ENCODE measurements around the gene ZNF503.

ZNF503 gene

GRCh38 chr10:75431180-75432111 is 29.9 kb upstream of the ZNF503 start, which contains the start of gene LRMDA:
Gene LRMDA (plus strand): TSS chr10:75431624.
- peak; percentile 41 for DNase-seq (ENCODE audit: low spot score)

GRCh38 chr10:75430000-75430763 is 28.6 kb upstream of the ZNF503 start:
- DNase-seq (ENCODE audit: low spot score): no peak

- no peak for DNase-seq (ENCODE audit: low spot score)
Observed at GRCh38 chr10:75429159-75429827, 27.7 kb upstream of the ZNF503 start.

- DNase-seq (ENCODE audit: low spot score): peak; percentile 32
Observed at GRCh38 chr10:75428434-75429158, 27.0 kb upstream of the ZNF503 start.

- no peak for DNase-seq (ENCODE audit: low spot score)
Observed at GRCh38 chr10:75427951-75428350, 26.4 kb upstream of the ZNF503 start.

- no peak for DNase-seq (ENCODE audit: low spot score)
Observed at GRCh38 chr10:75426880-75427279, 25.3 kb upstream of the ZNF503 start.

GRCh38 chr10:75425291-75426079 is 23.9 kb upstream of the ZNF503 start:
- no peak for DNase-seq (ENCODE audit: low spot score)

GRCh38 chr10:75424571-75424970 is 23.0 kb upstream of the ZNF503 start:
- DNase-seq (ENCODE audit: low spot score): no peak

- DNase-seq (ENCODE audit: low spot score): no peak
Observed at GRCh38 chr10:75422913-75423312, 21.3 kb upstream of the ZNF503 start.

GRCh38 chr10:75418712-75419111 is 17.1 kb upstream of the ZNF503 start:
- DNase-seq (ENCODE audit: low spot score): no peak

- DNase-seq (ENCODE audit: low spot score): no peak
Observed at GRCh38 chr10:75418293-75418692, 16.7 kb upstream of the ZNF503 start.

GRCh38 chr10:75417522-75417927 is 16.0 kb upstream of the ZNF503 start:
- DNase-seq (ENCODE audit: low spot score): no peak

GRCh38 chr10:75414527-75414926 is 13.0 kb upstream of the ZNF503 start:
- DNase-seq (ENCODE audit: low spot score): no peak

GRCh38 chr10:75410132-75411005 is 8.8 kb upstream of the ZNF503 start:
- no peak for DNase-seq (ENCODE audit: low spot score)

- peak; percentile 77 for DNase-seq (ENCODE audit: low spot score)
Observed at GRCh38 chr10:75408911-75409885, 7.6 kb upstream of the ZNF503 start.

GRCh38 chr10:75408509-75408875 is 6.9 kb upstream of the ZNF503 start:
- no peak for DNase-seq (ENCODE audit: low spot score)

- DNase-seq (ENCODE audit: low spot score): peak; percentile 32
Observed at GRCh38 chr10:75407713-75408508, 6.3 kb upstream of the ZNF503 start.

GRCh38 chr10:75407224-75407712 is 5.7 kb upstream of the ZNF503 start:
- DNase-seq (ENCODE audit: low spot score): no peak
